NCI-H2196 treated with DMSO at 0.1 percent for 48 hours (cell line): ENCODE data around the gene ATCAY.
"Not testable (repeated sequence)": the region's sequence is repeated elsewhere in the genome, so short reads cannot be mapped to it uniquely, and the experiment has no call there.

Experiments
- DNase-seq: peaks from one replicate; lab custom pipeline; 2025; ENCODE audit not compliant: unreplicated experiment; lab: John Stamatoyannopoulos, UW

The ATCAY gene

DNA sequence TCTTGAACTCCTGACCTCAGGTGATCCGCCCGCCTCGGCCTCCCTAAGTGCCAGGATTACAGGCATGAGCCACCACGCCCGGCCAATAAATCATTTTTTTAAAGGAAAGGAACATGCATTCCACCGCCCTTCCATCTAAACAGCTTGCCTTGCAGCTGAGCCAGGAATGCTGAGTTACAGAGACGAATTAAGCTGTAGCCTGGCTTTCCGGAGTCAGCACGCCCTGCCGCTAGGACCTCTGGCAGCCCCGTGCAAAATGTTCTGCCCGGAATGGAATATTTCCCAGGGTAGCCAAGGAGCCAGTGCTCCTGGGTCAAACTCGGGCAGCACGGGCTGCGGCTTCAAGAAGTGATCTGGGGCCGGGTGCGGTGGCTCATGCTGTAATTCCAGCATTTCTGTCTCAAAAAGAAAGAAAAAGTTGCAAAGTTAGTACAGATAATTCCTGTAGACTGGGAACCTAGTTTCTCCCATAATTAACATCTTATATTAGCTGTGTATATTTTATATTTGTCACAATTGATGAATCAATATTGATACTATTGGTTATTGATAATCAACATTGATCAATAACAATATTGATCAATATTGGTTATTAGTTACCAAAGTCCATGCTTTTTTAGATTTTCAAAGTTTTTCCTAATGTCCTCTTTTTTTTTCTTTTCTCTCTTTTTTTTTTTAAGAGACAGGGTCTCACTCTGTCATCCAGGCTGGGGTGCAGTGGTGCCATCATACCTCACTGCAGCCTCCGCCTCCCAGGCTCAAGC lies 19.2 kb downstream of the ATCAY start:
- no peak for DNase-seq

GRCh38 chr19:3902317-3902973 lies 22.0 kb downstream of the ATCAY start:
- no peak for DNase-seq

- no peak for DNase-seq
These were observed 23.7 kb downstream of the ATCAY start for GRCh38 chr19:3904233-3904632.

DNA sequence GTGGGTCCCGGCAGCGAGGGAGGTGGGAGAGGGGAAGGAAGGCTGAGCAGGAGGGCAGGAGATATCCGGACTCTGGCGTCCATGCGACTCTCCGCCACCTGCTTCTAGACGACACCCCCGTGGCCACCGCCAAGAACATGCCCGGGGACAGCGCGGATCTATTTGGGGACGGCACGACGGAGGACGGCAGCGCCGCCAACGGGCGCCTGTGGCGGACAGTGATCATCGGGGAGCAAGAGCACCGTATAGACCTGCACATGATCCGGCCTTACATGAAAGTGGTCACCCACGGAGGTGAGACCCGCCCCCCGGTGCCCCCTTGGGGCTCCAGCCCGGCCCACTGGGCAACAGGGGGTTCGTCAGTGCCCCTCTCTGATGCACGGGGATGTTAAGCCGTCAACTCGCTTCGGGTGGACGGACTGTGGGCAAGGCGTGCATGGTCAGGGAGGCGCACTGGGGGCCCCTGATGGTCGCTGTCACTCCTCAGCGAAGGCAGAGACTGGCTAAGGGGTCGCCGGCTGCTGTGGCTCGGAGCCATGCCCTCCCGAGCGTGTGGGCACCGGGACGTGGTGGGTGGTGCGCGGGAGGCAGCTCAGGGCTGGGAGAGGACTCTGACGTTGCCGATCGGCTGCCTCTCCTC lies 27.3 kb downstream of the ATCAY start:
- no peak for DNase-seq

- DNase-seq = no peak
These were observed 28.0 kb downstream of the ATCAY start for GRCh38 chr19:3908266-3909054.

GRCh38 chr19:3910105-3910504 lies 29.6 kb downstream of the ATCAY start:
- DNase-seq = no peak

- no peak for DNase-seq
These were observed 33.7 kb downstream of the ATCAY start for GRCh38 chr19:3914199-3914598.

- DNase-seq = no peak
These were observed 35.5 kb downstream of the ATCAY start for GRCh38 chr19:3916033-3916432.

DNA sequence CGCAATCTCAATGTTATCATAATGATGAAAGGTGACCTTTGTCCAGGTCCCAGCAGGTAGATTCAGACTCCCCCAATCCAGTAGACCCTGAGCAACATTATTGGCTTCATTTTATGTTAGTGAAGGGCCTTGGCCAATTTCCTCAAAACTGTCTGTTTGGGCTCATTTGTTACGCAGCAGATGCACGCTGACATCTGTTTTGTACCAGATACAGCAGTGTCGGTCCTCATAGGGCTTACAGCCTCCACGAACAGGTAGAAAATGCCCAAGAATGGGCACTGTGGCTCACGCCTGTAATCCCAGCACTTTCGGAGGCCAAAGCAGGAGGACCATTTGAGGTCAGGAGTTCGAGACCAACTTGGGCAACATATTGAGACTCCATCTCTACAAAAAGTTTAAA lies 39.3 kb downstream of the ATCAY start:
- DNase-seq = no peak

- DNase-seq = no peak
These were observed 42.7 kb downstream of the ATCAY start for GRCh38 chr19:3923096-3923758.

- no peak for DNase-seq
These were observed 43.4 kb downstream of the ATCAY start for GRCh38 chr19:3923912-3924311.

DNA sequence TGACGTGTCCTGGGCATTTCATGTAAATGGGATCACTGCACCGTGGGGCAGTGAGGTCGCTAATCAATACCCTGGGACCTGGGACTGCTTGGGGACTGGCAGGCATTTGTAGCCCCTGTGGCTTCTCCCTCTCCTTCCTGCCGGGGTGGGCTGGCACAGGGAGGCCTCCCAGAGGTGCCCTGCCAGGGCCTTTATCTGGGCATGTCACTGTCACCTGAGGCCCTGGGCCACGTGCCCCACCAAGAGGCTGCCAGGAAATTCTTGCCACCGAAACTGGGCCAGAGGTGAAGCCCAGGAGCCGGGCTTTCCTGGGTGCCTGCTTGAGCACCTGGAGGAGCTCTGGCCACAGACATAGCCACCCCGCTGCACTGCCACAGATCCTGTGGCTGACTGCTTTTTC lies 50.6 kb downstream of the ATCAY start:
- DNase-seq = no peak

DNA sequence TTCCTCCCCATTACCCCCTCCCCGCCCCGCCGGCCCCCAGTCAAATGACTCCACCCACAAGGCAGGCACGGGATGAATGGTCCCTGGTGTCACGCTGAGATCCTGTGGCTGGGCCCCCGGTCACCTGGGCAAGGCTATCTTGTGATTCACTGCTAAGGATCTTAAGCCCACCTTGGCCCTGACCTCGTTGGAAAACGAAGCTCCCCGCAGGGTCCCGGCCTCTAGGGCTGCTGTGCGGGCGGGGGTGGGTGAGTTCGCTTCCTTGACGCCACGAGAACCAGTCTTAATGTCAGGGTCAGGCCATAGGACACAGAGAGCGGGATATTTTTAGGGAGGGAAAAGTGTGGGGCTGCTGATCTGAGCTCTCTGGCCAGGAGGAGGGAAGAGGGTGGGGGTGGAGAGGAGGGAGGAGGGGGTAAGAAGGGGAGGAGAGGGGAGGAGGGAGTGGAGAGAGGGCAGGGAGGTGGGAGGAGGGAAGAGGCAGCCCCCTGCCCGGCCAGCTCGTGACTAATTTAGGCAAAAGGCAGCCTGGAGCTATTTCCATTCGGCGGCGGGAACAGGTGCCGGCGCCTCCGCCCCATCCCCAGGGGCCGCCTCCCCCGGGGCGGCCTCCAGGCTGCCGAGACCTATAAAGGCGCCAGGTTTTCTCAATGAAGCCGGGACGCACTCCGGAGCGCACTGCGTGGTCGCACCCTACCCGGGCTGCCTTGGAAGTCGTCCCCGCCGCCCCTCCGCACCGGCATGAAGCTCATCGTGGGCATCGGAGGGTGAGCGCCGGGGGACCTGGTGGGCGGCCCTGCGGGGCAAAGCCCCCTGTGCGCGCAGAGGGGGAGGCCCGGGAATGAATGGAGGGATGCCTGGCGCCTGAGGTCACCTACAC lies 52.7 kb downstream of the ATCAY start, which contains the start of gene NMRK2:
Gene NMRK2, plus strand, starts transcription at position 139 of the 880 bp plus-strand sequence. Its CDS starts 603 bp downstream, at position 742.
- no peak for DNase-seq

DNA sequence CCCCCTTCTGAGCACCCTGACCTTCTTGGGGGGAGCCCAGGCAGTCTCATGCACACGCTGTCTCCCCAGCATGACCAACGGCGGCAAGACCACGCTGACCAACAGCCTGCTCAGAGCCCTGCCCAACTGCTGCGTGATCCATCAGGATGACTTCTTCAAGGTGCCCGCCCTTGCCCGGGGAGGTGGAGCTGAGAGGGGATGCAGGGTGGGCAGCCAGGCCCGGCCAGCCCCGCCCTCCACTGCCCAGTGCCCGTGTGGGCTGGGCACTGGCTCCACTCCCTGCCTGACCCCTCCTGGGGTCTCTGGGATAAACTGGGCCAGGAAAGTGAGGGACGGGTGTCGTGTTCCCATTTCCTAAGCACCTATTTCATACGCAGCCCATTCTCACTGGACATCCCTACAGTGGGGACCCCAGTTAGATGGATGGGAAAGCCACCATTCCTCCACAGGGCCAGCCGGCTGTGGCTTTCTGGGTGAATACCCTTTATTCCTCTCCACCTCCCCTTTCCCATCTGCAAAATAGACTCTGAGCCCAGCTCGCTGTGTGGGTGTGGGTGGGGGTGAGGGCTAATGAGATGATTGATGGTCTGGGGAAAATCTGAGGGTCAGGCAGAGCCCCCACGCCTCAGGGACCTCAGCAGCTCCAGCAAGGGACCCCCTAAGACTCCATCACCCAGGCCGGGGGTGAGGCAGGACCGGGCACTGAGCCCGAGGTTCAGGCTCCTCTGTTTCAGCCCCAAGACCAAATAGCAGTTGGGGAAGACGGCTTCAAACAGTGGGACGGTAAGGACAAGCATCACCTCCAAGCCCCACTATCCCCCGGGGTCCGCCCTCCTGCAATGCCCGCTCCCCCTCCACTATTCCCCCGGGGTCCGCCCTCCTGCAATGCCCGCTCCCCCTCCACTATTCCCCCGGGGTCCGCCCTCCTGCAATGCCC lies 56.3 kb downstream of the ATCAY start:
- no peak for DNase-seq

- not testable (repeated sequence) for DNase-seq
These were observed 57.9 kb downstream of the ATCAY start for GRCh38 chr19:3938300-3938950.

- DNase-seq = no peak
These were observed 62.4 kb downstream of the ATCAY start for GRCh38 chr19:3942790-3943409.

- DNase-seq = no peak
These were observed 63.7 kb downstream of the ATCAY start for GRCh38 chr19:3944018-3944721.
